ENCODE results near the gene PIP5KL1.

DNA sequence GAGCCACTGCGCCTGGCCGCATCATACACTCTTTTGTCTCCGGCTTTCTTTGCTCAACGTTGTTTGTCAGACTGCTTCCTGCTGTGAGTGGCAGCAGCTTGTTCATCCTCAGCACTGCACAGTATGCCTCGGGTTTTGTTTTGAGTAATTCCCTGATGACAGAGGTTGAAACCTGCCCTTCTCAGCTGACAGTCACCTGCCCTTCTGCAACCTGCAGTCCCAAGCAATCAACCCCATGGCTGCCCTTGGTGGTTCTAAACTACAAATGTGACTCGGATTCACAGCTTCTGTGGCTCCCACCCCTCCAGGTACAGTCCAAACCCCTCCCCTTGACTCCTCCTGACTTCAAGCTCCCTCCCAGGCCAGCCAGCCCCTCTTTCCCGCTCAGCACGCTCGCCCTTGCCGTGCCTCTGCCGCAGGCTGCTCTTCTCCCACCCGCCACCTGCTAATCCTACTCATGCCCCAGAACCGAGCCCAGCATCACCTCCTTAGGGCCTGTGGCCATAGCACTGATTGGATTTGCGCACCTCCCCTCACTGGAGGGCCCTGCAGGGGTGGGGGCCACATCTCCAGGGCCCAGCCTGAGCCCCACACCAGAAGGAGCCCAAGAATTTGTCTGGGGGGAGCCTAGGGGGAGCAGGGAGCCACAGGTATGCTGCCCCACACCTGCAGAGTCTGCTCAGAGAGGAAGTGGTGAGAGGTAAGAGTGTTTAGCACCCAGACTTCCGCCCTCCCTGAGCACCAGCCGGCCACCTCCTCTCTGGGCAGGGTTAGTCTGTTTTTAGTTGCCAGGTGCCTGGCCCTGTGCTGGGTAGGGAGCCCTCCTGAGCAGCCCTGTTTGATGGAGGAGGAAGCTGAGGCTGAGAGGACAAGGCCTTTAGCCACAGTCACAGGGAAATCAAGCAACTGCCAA, 40.1 kb upstream of the PIP5KL1 start:
- TF ChIP-seq TCF7L2 (IDR thresholded peaks at IDR 0.05; ENCODE audit: low read depth, low read length) (no peak), POLR2AphosphoS5 (IDR thresholded peaks at IDR 0.05; ENCODE audit: low read depth, low read length) (no peak)
- TF ChIP-seq, protein P1, sequence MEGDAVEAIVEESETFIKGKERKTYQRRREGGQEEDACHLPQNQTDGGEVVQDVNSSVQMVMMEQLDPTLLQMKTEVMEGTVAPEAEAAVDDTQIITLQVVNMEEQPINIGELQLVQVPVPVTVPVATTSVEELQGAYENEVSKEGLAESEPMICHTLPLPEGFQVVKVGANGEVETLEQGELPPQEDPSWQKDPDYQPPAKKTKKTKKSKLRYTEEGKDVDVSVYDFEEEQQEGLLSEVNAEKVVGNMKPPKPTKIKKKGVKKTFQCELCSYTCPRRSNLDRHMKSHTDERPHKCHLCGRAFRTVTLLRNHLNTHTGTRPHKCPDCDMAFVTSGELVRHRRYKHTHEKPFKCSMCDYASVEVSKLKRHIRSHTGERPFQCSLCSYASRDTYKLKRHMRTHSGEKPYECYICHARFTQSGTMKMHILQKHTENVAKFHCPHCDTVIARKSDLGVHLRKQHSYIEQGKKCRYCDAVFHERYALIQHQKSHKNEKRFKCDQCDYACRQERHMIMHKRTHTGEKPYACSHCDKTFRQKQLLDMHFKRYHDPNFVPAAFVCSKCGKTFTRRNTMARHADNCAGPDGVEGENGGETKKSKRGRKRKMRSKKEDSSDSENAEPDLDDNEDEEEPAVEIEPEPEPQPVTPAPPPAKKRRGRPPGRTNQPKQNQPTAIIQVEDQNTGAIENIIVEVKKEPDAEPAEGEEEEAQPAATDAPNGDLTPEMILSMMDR (IDR thresholded peaks at IDR 0.05): no peak
- TF ChIP-seq, protein P2, sequence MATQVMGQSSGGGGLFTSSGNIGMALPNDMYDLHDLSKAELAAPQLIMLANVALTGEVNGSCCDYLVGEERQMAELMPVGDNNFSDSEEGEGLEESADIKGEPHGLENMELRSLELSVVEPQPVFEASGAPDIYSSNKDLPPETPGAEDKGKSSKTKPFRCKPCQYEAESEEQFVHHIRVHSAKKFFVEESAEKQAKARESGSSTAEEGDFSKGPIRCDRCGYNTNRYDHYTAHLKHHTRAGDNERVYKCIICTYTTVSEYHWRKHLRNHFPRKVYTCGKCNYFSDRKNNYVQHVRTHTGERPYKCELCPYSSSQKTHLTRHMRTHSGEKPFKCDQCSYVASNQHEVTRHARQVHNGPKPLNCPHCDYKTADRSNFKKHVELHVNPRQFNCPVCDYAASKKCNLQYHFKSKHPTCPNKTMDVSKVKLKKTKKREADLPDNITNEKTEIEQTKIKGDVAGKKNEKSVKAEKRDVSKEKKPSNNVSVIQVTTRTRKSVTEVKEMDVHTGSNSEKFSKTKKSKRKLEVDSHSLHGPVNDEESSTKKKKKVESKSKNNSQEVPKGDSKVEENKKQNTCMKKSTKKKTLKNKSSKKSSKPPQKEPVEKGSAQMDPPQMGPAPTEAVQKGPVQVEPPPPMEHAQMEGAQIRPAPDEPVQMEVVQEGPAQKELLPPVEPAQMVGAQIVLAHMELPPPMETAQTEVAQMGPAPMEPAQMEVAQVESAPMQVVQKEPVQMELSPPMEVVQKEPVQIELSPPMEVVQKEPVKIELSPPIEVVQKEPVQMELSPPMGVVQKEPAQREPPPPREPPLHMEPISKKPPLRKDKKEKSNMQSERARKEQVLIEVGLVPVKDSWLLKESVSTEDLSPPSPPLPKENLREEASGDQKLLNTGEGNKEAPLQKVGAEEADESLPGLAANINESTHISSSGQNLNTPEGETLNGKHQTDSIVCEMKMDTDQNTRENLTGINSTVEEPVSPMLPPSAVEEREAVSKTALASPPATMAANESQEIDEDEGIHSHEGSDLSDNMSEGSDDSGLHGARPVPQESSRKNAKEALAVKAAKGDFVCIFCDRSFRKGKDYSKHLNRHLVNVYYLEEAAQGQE (IDR thresholded peaks at IDR 0.05; ENCODE audit: insufficient read depth in 1 of 2, low read depth in 2 of 2, low read length in 1 of 2): no peak

Measured in Panc1 (cell line).